Measurements from ENCODE around the gene LTBP1. TPM values are rescaled to one million over a fixed set of nuclear protein-coding genes. Genes with fewer than 3 reads are reported as not detected.

LTBP1 gene
- total RNA-seq, 2 experiments from 2014 or later, result 61.1 to 82.6 TPM

DNA sequence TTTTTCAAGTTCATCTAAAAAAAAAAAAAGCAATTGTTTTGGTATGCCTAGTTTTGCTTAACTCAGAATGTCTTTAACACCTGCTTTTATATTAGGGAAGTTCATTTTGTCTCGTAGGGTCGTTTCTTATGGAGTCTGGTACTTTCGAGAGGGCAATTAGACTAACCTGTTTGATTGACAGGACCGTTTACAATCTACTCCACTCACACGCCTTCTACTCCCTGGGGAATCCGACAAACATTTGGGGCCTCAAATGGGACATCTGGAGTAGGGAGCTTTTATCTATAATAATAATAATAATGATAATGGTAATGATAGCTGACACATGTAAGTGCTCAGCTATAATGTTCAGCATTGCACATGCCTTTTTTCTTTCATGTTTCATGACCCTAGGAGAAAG, 268.1 kb downstream of the LTBP1 start:
- ChIA-PET POLR2A (no interaction called here), CTCF (ENCODE audit: unreplicated experiment) (no interaction called here)
- Histone ChIP-seq H2AFZ (ENCODE audit: low read length) (no peak overlapping the region), H3K9me3 (ENCODE audit: low read length) (peaks cover 5% of the 10 kb centered on the region), H3K9me2 (ENCODE audit: insufficient read depth, low read length) (no peaks in the 10 kb centered on the region), H3K4me1 (ENCODE audit: insufficient read depth, low read length, poor library complexity, severe bottlenecking) (no peaks in the 10 kb centered on the region), H3K36me3 (ENCODE audit: insufficient read depth, low read length) (peaks cover 83% of the 10 kb centered on the region), H3K4me2 (ENCODE audit: low read length) (no peak overlapping the region), H3K27ac (ENCODE audit: low read depth, low read length, poor library complexity, severe bottlenecking) (no peak overlapping the region), H3K79me2 (ENCODE audit: insufficient read depth, low read depth, low read length) (no peaks in the 10 kb centered on the region), H3K4me3 (ENCODE audit: low read depth, low read length, poor library complexity, severe bottlenecking) (no peak overlapping the region), H4K20me1 (ENCODE audit: insufficient read depth, low read length) (no peaks in the 10 kb centered on the region)
- no TSS peak for BruUV-seq (replicated peaks)
- intact Hi-C loops (cut with micrococcal nuclease; ENCODE audit: unreplicated experiment), result no loop called here
- DNase-seq (ENCODE audit: low spot score), result no peak
- TF ChIP-seq, protein P1, sequence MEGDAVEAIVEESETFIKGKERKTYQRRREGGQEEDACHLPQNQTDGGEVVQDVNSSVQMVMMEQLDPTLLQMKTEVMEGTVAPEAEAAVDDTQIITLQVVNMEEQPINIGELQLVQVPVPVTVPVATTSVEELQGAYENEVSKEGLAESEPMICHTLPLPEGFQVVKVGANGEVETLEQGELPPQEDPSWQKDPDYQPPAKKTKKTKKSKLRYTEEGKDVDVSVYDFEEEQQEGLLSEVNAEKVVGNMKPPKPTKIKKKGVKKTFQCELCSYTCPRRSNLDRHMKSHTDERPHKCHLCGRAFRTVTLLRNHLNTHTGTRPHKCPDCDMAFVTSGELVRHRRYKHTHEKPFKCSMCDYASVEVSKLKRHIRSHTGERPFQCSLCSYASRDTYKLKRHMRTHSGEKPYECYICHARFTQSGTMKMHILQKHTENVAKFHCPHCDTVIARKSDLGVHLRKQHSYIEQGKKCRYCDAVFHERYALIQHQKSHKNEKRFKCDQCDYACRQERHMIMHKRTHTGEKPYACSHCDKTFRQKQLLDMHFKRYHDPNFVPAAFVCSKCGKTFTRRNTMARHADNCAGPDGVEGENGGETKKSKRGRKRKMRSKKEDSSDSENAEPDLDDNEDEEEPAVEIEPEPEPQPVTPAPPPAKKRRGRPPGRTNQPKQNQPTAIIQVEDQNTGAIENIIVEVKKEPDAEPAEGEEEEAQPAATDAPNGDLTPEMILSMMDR (conservative IDR thresholded peaks at IDR 0.05; ENCODE audit: low read length), result no peak
- TF ChIP-seq EZH2phosphoT487 (IDR thresholded peaks at IDR 0.05; ENCODE audit: borderline replicate concordance, low read depth, low read length), result no peak

DNA sequence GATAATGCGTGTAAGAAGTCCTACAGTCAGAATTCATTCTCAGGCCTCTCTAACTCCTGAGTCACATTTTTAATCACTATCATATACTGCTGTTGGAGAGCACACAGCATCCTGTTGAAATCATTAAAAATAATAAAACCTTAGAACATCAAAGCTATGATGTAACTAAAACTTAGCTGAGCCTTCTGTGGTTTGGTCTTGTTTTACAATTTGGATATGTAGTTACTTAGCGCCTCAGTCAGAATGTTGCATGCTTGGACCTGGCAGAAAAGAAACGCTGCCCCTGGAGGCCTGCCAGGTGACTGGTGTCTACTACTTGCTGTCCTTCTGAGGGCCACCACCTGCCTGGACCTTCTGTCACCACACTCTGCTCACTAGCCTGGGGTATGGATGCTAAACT, 268.5 kb downstream of the LTBP1 start:
- H3K9me2 ChIP-seq (ENCODE audit: insufficient read depth, low read length), result no peaks in the 10 kb centered on the region
- POLR2A ChIA-PET, result interaction anchor here (0.6 kb wide), 1 partner anchor 9 kb away, joined by 3 read pairs; no protein-coding TSS in a partner anchor
- no peaks in the 10 kb centered on the region for H3K79me2 ChIP-seq (ENCODE audit: insufficient read depth, low read depth, low read length)
- no peak overlapping the region for H3K4me2 ChIP-seq (ENCODE audit: low read length)
- H3K36me3 ChIP-seq (ENCODE audit: insufficient read depth, low read length), result peaks cover 83% of the 10 kb centered on the region
- H3K4me1 ChIP-seq (ENCODE audit: insufficient read depth, low read length, poor library complexity, severe bottlenecking), result no peaks in the 10 kb centered on the region
- TF ChIP-seq, protein P1 (conservative IDR thresholded peaks at IDR 0.05; ENCODE audit: low read length), result no peak
- no peak for TF ChIP-seq EZH2phosphoT487 (IDR thresholded peaks at IDR 0.05; ENCODE audit: borderline replicate concordance, low read depth, low read length)
- H3K9me3 ChIP-seq (ENCODE audit: low read length), result peaks cover 5% of the 10 kb centered on the region
- DNase-seq (ENCODE audit: low spot score), result no peak
- no peak overlapping the region for H3K4me3 ChIP-seq (ENCODE audit: low read depth, low read length, poor library complexity, severe bottlenecking)
- H4K20me1 ChIP-seq (ENCODE audit: insufficient read depth, low read length), result no peaks in the 10 kb centered on the region
- H2AFZ ChIP-seq (ENCODE audit: low read length), result no peak overlapping the region
- CTCF ChIA-PET (ENCODE audit: unreplicated experiment), result no interaction called here
- intact Hi-C loops (cut with micrococcal nuclease; ENCODE audit: unreplicated experiment), result no loop called here
- BruUV-seq (replicated peaks), result no TSS peak
- no peak overlapping the region for H3K27ac ChIP-seq (ENCODE audit: low read depth, low read length, poor library complexity, severe bottlenecking)

DNA sequence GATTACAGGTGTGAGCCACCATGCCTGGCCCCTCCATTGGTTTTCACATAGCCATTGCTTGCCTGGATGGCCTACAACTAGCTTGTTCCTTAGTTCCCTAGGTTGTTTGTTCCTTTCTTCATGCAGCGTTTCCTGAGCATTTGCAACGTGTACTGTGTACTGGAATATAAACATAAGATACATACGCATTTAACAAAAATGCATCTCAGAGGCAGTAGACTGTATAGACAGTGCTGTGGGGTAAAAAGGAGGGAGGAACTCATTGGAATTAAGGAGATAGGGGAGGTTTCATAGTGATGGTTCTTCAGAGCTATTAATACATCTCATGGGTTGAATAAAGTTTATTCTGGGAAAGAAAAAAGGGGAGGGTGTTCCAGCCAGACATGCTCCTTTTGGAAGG, 269.2 kb downstream of the LTBP1 start:
- BruUV-seq (replicated peaks), result no TSS peak
- intact Hi-C loops (cut with micrococcal nuclease; ENCODE audit: unreplicated experiment), result no loop called here
- H3K4me1 ChIP-seq (ENCODE audit: insufficient read depth, low read length, poor library complexity, severe bottlenecking), result no peaks in the 10 kb centered on the region
- ChIA-PET POLR2A (no interaction called here), CTCF (ENCODE audit: unreplicated experiment) (no interaction called here)
- no peak for DNase-seq (ENCODE audit: low spot score)
- H4K20me1 ChIP-seq (ENCODE audit: insufficient read depth, low read length), result no peaks in the 10 kb centered on the region
- peaks cover 5% of the 10 kb centered on the region for H3K9me3 ChIP-seq (ENCODE audit: low read length)
- no peak overlapping the region for H3K4me3 ChIP-seq (ENCODE audit: low read depth, low read length, poor library complexity, severe bottlenecking)
- H3K4me2 ChIP-seq (ENCODE audit: low read length), result no peak overlapping the region
- H3K36me3 ChIP-seq (ENCODE audit: insufficient read depth, low read length), result peaks cover 86% of the 10 kb centered on the region
- no peak overlapping the region for H3K27ac ChIP-seq (ENCODE audit: low read depth, low read length, poor library complexity, severe bottlenecking)
- H3K9me2 ChIP-seq (ENCODE audit: insufficient read depth, low read length), result no peaks in the 10 kb centered on the region
- H3K79me2 ChIP-seq (ENCODE audit: insufficient read depth, low read depth, low read length), result no peaks in the 10 kb centered on the region
- no peak overlapping the region for H2AFZ ChIP-seq (ENCODE audit: low read length)
- TF ChIP-seq, protein P1 (conservative IDR thresholded peaks at IDR 0.05; ENCODE audit: low read length), result no peak
- no peak for TF ChIP-seq EZH2phosphoT487 (IDR thresholded peaks at IDR 0.05; ENCODE audit: borderline replicate concordance, low read depth, low read length)
